ENCODE results near the gene ENO4. TPM values are rescaled to one million over a fixed set of nuclear protein-coding genes. Genes with fewer than 3 reads are reported as not detected.

Gene ENO4
- total RNA-seq, 1 experiment from 2014 or later = 0.12 TPM

DNA sequence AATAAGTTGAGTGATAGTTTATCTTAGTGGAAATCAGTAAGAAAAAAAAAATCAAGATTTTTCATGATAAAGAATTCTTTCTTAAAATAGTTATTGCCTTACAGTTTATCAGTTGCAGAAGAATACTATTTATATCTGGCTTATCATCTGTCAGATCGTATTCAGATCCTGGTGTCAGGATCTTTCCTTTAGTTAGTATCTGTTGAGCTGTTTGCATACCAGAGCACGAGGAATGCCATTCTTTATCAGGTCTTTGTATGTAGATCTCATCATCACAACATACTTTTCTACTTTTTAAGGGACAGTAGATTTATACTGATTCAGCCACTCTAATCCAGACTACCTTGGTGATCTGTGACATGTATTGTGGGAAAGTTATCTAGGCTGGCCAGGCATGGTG is 12.5 kb downstream of the ENO4 start:
- TF ChIP-seq, protein P1, sequence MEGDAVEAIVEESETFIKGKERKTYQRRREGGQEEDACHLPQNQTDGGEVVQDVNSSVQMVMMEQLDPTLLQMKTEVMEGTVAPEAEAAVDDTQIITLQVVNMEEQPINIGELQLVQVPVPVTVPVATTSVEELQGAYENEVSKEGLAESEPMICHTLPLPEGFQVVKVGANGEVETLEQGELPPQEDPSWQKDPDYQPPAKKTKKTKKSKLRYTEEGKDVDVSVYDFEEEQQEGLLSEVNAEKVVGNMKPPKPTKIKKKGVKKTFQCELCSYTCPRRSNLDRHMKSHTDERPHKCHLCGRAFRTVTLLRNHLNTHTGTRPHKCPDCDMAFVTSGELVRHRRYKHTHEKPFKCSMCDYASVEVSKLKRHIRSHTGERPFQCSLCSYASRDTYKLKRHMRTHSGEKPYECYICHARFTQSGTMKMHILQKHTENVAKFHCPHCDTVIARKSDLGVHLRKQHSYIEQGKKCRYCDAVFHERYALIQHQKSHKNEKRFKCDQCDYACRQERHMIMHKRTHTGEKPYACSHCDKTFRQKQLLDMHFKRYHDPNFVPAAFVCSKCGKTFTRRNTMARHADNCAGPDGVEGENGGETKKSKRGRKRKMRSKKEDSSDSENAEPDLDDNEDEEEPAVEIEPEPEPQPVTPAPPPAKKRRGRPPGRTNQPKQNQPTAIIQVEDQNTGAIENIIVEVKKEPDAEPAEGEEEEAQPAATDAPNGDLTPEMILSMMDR (IDR thresholded peaks at IDR 0.05; ENCODE audit: unreplicated experiment) = no peak
- CTCF ChIA-PET = no interaction called here
- H3K36me3 Mint-ChIP-seq (ENCODE audit: insufficient read depth, unreplicated experiment) = no peaks in the 10 kb centered on the region
- H3K4me1 Mint-ChIP-seq (ENCODE audit: low read depth, unreplicated experiment) = no peaks in the 10 kb centered on the region
- H3K9me3 Mint-ChIP-seq (ENCODE audit: low read depth, unreplicated experiment) = no peaks in the 10 kb centered on the region
- no peak overlapping the region for H3K4me3 Mint-ChIP-seq (ENCODE audit: low read depth, unreplicated experiment)
- peaks cover 8% of the 10 kb centered on the region for H3K27me3 Mint-ChIP-seq (ENCODE audit: unreplicated experiment)
- DNase-seq = no peak
- no TSS peak for BruUV-seq (replicated peaks)
- no peak overlapping the region for H3K27ac Mint-ChIP-seq (ENCODE audit: unreplicated experiment)
- intact Hi-C loops (cut with micrococcal nuclease; ENCODE audit: unreplicated experiment) = no loop called here

DNA sequence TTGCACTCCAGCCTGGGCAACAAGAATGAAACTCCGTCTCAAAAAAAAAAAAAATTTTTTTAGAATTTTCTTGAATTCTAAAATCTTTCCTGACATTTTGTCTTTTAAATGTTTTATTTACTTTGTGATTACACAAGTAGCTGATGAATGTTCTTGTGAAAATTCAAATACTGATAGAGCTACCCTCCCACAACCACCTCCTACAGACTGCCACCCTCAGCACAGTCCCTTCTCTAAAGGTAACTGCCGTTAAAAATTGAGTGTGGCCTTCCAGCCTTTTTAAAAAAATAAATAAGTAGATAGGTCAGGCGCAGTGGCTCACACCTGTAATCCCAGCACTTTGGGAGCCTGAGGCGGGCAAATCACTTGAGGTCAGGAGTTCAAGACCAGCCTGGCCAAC is 15.1 kb downstream of the ENO4 start:
- H3K4me1 Mint-ChIP-seq (ENCODE audit: low read depth, unreplicated experiment) = no peaks in the 10 kb centered on the region
- no peak overlapping the region for H3K4me3 Mint-ChIP-seq (ENCODE audit: low read depth, unreplicated experiment)
- DNase-seq = no peak
- TF ChIP-seq, protein P1 (IDR thresholded peaks at IDR 0.05; ENCODE audit: unreplicated experiment) = no peak
- H3K27me3 Mint-ChIP-seq (ENCODE audit: unreplicated experiment) = peaks cover 8% of the 10 kb centered on the region
- CTCF ChIA-PET = no interaction called here
- no peak overlapping the region for H3K27ac Mint-ChIP-seq (ENCODE audit: unreplicated experiment)
- no TSS peak for BruUV-seq (replicated peaks)
- no peaks in the 10 kb centered on the region for H3K9me3 Mint-ChIP-seq (ENCODE audit: low read depth, unreplicated experiment)
- intact Hi-C loops (cut with micrococcal nuclease; ENCODE audit: unreplicated experiment) = no loop called here
- no peaks in the 10 kb centered on the region for H3K36me3 Mint-ChIP-seq (ENCODE audit: insufficient read depth, unreplicated experiment)

DNA sequence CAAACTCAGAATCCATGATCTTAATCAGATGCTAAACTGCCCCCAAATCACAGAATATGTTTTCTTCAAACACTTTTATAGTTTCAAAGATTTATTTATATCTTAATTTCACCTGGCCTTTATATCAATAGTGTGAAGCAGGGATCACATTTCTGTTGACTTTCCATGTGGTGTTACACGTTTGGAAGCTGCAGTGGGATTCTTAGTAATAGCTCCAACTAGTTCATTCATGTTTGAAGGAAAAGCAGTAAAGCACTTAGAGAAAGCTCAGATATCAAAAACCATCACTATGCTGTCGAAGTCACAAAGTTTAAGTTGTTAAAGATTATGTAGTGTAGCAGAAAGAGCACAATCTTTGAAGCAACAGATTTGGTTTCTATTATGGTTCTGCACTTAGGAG is 16.8 kb downstream of the ENO4 start:
- H3K4me1 Mint-ChIP-seq (ENCODE audit: low read depth, unreplicated experiment) = no peaks in the 10 kb centered on the region
- H3K9me3 Mint-ChIP-seq (ENCODE audit: low read depth, unreplicated experiment) = no peaks in the 10 kb centered on the region
- DNase-seq = no peak
- intact Hi-C loops (cut with micrococcal nuclease; ENCODE audit: unreplicated experiment) = no loop called here
- H3K36me3 Mint-ChIP-seq (ENCODE audit: insufficient read depth, unreplicated experiment) = no peaks in the 10 kb centered on the region
- H3K27ac Mint-ChIP-seq (ENCODE audit: unreplicated experiment) = no peak overlapping the region
- H3K27me3 Mint-ChIP-seq (ENCODE audit: unreplicated experiment) = no peaks in the 10 kb centered on the region
- no peak overlapping the region for H3K4me3 Mint-ChIP-seq (ENCODE audit: low read depth, unreplicated experiment)
- CTCF ChIA-PET = no interaction called here
- TF ChIP-seq, protein P1 (IDR thresholded peaks at IDR 0.05; ENCODE audit: unreplicated experiment) = no peak
- BruUV-seq (replicated peaks) = no TSS peak

DNA sequence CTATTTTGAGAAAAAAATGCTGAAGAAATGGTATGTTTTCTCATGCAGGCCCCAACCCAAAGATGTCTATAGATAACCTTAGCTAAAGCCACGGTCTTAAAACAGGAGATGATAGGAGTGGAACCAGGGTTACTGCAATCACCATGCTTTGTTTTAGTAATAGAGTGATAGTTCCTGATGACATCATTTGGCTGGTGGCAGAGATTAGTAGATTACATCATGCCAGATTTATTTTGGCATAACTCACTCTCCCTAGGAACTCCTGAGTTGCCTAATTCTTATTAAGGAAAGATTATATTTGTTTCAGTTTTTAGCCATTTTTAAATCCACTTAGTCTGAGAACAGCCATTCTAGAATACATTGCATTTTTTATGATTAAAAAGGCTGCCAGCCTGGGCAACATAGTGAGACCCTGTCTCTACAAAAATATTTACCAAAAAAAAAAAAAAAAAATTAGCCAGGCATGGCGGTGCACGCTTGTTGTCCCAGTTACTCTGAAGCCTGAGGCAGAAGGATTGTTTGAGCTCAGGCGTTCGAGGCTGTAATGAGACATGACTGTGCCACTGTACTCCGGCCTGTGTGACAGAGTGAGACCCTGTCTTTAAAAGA is 17.8 kb downstream of the ENO4 start:
- CTCF ChIA-PET = no interaction called here
- no peaks in the 10 kb centered on the region for H3K4me1 Mint-ChIP-seq (ENCODE audit: low read depth, unreplicated experiment)
- H3K27me3 Mint-ChIP-seq (ENCODE audit: unreplicated experiment) = no peaks in the 10 kb centered on the region
- no TSS peak for BruUV-seq (replicated peaks)
- intact Hi-C loops (cut with micrococcal nuclease; ENCODE audit: unreplicated experiment) = no loop called here
- H3K27ac Mint-ChIP-seq (ENCODE audit: unreplicated experiment) = no peak overlapping the region
- DNase-seq = no peak
- no peaks in the 10 kb centered on the region for H3K36me3 Mint-ChIP-seq (ENCODE audit: insufficient read depth, unreplicated experiment)
- TF ChIP-seq, protein P1 (IDR thresholded peaks at IDR 0.05; ENCODE audit: unreplicated experiment) = no peak
- no peak overlapping the region for H3K4me3 Mint-ChIP-seq (ENCODE audit: low read depth, unreplicated experiment)
- no peaks in the 10 kb centered on the region for H3K9me3 Mint-ChIP-seq (ENCODE audit: low read depth, unreplicated experiment)

All from Calu3 (cell line).